Testis (tissue), 2 donors: ENCODE data around the gene MAOA.

Source experiments
- POLR2A ChIP-seq: fragments of 450-650 bp; IDR thresholded peaks from one replicate; pipeline ENCODE4 v1.6.1; 2017; ENCODE audit warnings: antibody characterized with exemption, mild to moderate bottlenecking, moderate library complexity
- TF ChIP-seq, protein P1 (sequence below), 3 experiments: fragments of 450-650 bp in 2 of 3; fragments of 200-600 bp in 1 of 3; sonication (generic) in 1 of 3; IDR thresholded peaks; one replicate each; pipeline ENCODE4 v1.5.1; 2016 to 2019; ENCODE audit warnings: antibody characterized with exemption in 3 of 3, mild to moderate bottlenecking in 2 of 3, moderate library complexity in 1 of 3

DNA sequence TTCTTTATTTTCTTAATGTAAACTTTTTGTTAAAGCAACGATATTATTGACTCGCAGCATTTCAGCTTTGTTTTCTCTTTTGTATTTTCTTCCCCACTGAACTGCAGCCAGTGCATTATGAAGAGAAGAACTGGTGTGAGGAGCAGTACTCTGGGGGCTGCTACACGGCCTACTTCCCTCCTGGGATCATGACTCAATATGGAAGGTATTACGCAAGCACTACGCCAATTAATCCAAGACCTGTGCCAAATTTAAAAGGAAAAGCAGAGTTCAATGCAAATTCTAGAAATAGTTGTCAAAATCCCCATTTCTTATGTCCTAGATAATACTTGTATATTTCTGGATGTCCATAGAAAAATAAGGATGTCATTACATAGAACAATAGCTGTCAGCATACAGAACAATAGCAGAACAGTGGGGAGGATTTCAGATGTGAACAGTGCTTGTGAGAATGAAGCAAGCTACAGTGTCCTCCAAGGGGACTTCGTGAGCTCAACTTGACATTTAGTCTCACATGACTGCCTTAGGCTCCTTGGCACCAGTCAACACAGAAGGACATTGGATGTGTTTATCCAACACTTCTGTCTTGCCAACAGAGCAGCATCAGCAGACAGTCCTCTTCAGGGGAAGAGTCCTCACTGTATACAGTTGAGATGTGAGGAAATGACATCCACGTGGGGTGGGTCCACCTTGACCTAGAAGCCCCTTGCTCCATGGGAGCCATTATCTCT, 85.9 kb downstream of the MAOA start:
- TF ChIP-seq, protein P1, sequence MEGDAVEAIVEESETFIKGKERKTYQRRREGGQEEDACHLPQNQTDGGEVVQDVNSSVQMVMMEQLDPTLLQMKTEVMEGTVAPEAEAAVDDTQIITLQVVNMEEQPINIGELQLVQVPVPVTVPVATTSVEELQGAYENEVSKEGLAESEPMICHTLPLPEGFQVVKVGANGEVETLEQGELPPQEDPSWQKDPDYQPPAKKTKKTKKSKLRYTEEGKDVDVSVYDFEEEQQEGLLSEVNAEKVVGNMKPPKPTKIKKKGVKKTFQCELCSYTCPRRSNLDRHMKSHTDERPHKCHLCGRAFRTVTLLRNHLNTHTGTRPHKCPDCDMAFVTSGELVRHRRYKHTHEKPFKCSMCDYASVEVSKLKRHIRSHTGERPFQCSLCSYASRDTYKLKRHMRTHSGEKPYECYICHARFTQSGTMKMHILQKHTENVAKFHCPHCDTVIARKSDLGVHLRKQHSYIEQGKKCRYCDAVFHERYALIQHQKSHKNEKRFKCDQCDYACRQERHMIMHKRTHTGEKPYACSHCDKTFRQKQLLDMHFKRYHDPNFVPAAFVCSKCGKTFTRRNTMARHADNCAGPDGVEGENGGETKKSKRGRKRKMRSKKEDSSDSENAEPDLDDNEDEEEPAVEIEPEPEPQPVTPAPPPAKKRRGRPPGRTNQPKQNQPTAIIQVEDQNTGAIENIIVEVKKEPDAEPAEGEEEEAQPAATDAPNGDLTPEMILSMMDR (IDR thresholded peaks at IDR 0.05) = no peak
- TF ChIP-seq POLR2A = no peak
